Measurements from ENCODE around the gene PFDN2.

The PFDN2 gene

GRCh38 chr1:161091796-161092507 is 25.9 kb downstream of the PFDN2 start:
- no peak overlapping the region for H3K4me3 ChIP-seq (ENCODE audit: low read length in 2 of 2)
- H3K9ac ChIP-seq (ENCODE audit: low read depth in 1 of 2, low read length in 2 of 2), result no peak overlapping the region
- no peaks in the 10 kb centered on the region for H3K9me3 ChIP-seq (ENCODE audit: control insufficient read depth in 2 of 2, low read length in 2 of 2)
- no peaks in the 10 kb centered on the region for H3K27me3 ChIP-seq (ENCODE audit: control insufficient read depth in 2 of 2, insufficient read depth in 2 of 2, low read length in 2 of 2)
- peaks cover under 1 to 19% of the 10 kb centered on the region in 2 donors for H3K4me1 ChIP-seq (ENCODE audit: control insufficient read depth in 2 of 2, insufficient read depth in 2 of 2, low read length in 2 of 2)
- no peaks in the 10 kb centered on the region for H3K36me3 ChIP-seq (ENCODE audit: control insufficient read depth in 2 of 2, insufficient read depth in 2 of 2, low read length in 2 of 2)
- no peak overlapping the region for H3K27ac ChIP-seq (ENCODE audit: low read depth in 2 of 2, low read length in 2 of 2)

DNA sequence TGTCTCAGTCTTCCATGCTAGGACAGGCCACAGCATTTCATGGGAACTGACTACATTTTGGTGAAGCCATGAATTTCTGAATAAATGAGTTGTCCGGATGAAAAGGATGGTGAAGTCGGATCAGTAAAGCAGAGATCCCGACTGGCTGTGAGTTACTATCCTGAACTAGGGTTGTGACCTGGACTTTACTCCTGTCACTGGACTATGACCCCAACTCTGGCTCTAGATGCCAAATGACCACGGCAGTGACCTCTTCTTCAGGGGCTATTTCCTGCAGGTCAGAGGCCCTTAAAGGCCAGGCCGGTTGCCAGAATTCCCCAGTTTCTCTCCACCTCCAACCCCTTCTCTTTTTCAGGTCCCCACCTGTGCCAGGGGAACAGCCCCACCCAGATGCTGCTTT is 26.7 kb downstream of the PFDN2 start:
- H3K27me3 ChIP-seq (ENCODE audit: control insufficient read depth in 2 of 2, insufficient read depth in 2 of 2, low read length in 2 of 2), result no peaks in the 10 kb centered on the region
- H3K9ac ChIP-seq (ENCODE audit: low read depth in 1 of 2, low read length in 2 of 2), result no peak overlapping the region
- no peak overlapping the region for H3K4me3 ChIP-seq (ENCODE audit: low read length in 2 of 2)
- H3K4me1 ChIP-seq (ENCODE audit: control insufficient read depth in 2 of 2, insufficient read depth in 2 of 2, low read length in 2 of 2), result peaks cover 7 to 28% of the 10 kb centered on the region in 2 donors
- no peaks in the 10 kb centered on the region for H3K36me3 ChIP-seq (ENCODE audit: control insufficient read depth in 2 of 2, insufficient read depth in 2 of 2, low read length in 2 of 2)
- no peak overlapping the region for H3K27ac ChIP-seq (ENCODE audit: low read depth in 2 of 2, low read length in 2 of 2)
- no peaks in the 10 kb centered on the region for H3K9me3 ChIP-seq (ENCODE audit: control insufficient read depth in 2 of 2, low read length in 2 of 2)

- Histone ChIP-seq H3K27me3 (ENCODE audit: control insufficient read depth in 2 of 2, insufficient read depth in 2 of 2, low read length in 2 of 2) (no peaks in the 10 kb centered on the region), H3K9ac (ENCODE audit: low read depth in 1 of 2, low read length in 2 of 2) (no peak overlapping the region), H3K36me3 (ENCODE audit: control insufficient read depth in 2 of 2, insufficient read depth in 2 of 2, low read length in 2 of 2) (no peaks in the 10 kb centered on the region), H3K9me3 (ENCODE audit: control insufficient read depth in 2 of 2, low read length in 2 of 2) (no peaks in the 10 kb centered on the region), H3K27ac (ENCODE audit: low read depth in 2 of 2, low read length in 2 of 2) (no peak overlapping the region), H3K4me1 (ENCODE audit: control insufficient read depth in 2 of 2, insufficient read depth in 2 of 2, low read length in 2 of 2) (peaks cover 7 to 32% of the 10 kb centered on the region in 2 donors), H3K4me3 (ENCODE audit: low read length in 2 of 2) (no peak overlapping the region)
Measured at GRCh38 chr1:161090617-161091016, 27.2 kb downstream of the PFDN2 start.

GRCh38 chr1:161089938-161090337 is 27.9 kb downstream of the PFDN2 start:
- Histone ChIP-seq H3K36me3 (ENCODE audit: control insufficient read depth in 2 of 2, insufficient read depth in 2 of 2, low read length in 2 of 2) (no peaks in the 10 kb centered on the region), H3K4me1 (ENCODE audit: control insufficient read depth in 2 of 2, insufficient read depth in 2 of 2, low read length in 2 of 2) (peaks cover 7 to 32% of the 10 kb centered on the region in 2 donors), H3K9me3 (ENCODE audit: control insufficient read depth in 2 of 2, low read length in 2 of 2) (no peaks in the 10 kb centered on the region), H3K9ac (ENCODE audit: low read depth in 1 of 2, low read length in 2 of 2) (peak overlapping the region in 1 of 2 donors; percentile 39), H3K27ac (ENCODE audit: low read depth in 2 of 2, low read length in 2 of 2) (no peak overlapping the region), H3K4me3 (ENCODE audit: low read length in 2 of 2) (no peak overlapping the region), H3K27me3 (ENCODE audit: control insufficient read depth in 2 of 2, insufficient read depth in 2 of 2, low read length in 2 of 2) (no peaks in the 10 kb centered on the region)

DNA sequence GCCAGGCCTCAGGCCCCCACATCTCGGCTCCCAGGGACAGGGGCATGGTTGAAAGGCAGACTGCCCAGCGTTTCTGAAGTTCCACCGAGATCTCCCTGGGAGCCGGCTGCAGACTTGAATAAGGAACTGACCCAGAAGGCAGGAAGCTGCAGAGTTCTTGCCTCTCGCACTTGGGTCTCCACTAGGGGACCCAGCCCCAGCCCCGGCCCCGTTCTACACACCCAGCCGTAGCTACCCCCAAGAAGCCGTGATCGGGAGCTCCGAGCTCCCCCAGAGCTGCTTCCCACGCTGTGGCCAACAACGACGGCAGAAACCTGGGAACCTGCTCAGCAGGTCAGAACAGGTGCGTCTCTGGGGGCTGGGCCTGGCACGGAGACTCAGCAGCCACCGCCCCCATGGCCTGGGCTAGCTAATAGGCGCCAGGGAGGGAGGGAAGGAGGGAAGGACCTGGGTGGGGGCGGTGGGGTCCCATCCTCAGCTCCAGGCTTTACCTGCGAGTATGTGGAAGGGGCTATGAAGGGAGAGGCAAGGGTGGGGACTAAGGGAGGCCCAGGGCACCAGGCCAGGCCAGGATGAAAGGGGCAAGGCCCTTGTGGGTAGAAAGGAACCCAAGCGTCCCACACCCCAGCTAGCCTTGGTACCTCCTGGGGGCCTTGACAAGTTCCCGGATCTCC is 28.4 kb downstream of the PFDN2 start, which contains the start of gene NECTIN4:
TSS of gene NECTIN4 (minus strand) at position 308 of the 674 bp plus-strand sequence. CDS start at position 46, 262 bp downstream.
- H3K27ac ChIP-seq (ENCODE audit: low read depth in 2 of 2, low read length in 2 of 2), result peak within 1 kb of the TSS; percentile 30 to 38
- H3K36me3 ChIP-seq (ENCODE audit: control insufficient read depth in 2 of 2, insufficient read depth in 2 of 2, low read length in 2 of 2), result no peaks in the 10 kb centered on the region
- H3K9ac ChIP-seq (ENCODE audit: low read depth in 1 of 2, low read length in 2 of 2), result peak within 1 kb of the TSS; percentile 61 to 65
- H3K4me1 ChIP-seq (ENCODE audit: control insufficient read depth in 2 of 2, insufficient read depth in 2 of 2, low read length in 2 of 2), result peaks cover 7 to 34% of the 10 kb centered on the region in 2 donors
- peak within 1 kb of the TSS; percentile 54 to 57 for H3K4me3 ChIP-seq (ENCODE audit: low read length in 2 of 2)
- H3K27me3 ChIP-seq (ENCODE audit: control insufficient read depth in 2 of 2, insufficient read depth in 2 of 2, low read length in 2 of 2), result no peaks in the 10 kb centered on the region
- no peaks in the 10 kb centered on the region for H3K9me3 ChIP-seq (ENCODE audit: control insufficient read depth in 2 of 2, low read length in 2 of 2)

- Histone ChIP-seq H3K27me3 (ENCODE audit: control insufficient read depth in 2 of 2, insufficient read depth in 2 of 2, low read length in 2 of 2) (no peaks in the 10 kb centered on the region), H3K36me3 (ENCODE audit: control insufficient read depth in 2 of 2, insufficient read depth in 2 of 2, low read length in 2 of 2) (no peaks in the 10 kb centered on the region), H3K9ac (ENCODE audit: low read depth in 1 of 2, low read length in 2 of 2) (peak overlapping the region; percentile 61 to 65), H3K4me1 (ENCODE audit: control insufficient read depth in 2 of 2, insufficient read depth in 2 of 2, low read length in 2 of 2) (peaks cover 11 to 41% of the 10 kb centered on the region in 2 donors), H3K4me3 (ENCODE audit: low read length in 2 of 2) (peak overlapping the region; percentile 54 to 57), H3K27ac (ENCODE audit: low read depth in 2 of 2, low read length in 2 of 2) (peak overlapping the region in 1 of 2 donors; percentile 38), H3K9me3 (ENCODE audit: control insufficient read depth in 2 of 2, low read length in 2 of 2) (no peaks in the 10 kb centered on the region)
Measured at GRCh38 chr1:161088587-161089110, 29.2 kb downstream of the PFDN2 start.

DNA sequence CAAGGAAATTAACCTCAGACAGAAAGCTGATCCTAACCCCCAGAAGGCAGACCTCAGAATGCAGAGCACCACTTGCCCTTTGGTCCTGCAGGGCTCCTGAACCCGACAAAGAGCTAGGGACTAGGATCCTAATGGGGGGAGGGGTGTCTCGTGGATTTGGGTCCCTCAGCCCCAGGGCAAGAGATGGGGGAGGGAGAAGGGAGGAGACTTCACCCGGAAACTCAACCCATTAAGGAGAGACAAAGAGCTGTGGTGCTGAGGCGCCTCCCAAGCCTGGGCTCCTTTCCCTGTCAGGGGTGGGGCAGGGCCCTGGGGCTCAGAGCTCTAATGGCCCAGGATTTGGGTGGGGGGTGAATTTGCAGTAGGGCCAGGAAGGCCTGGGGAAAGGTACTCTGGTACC is 31.4 kb downstream of the PFDN2 start:
- Histone ChIP-seq H3K4me1 (ENCODE audit: control insufficient read depth in 2 of 2, insufficient read depth in 2 of 2, low read length in 2 of 2) (peaks cover 12 to 53% of the 10 kb centered on the region in 2 donors), H3K4me3 (ENCODE audit: low read length in 2 of 2) (no peak overlapping the region), H3K9ac (ENCODE audit: low read depth in 1 of 2, low read length in 2 of 2) (peak overlapping the region in 1 of 2 donors; percentile 22), H3K27ac (ENCODE audit: low read depth in 2 of 2, low read length in 2 of 2) (peak overlapping the region; percentile 38 to 53), H3K36me3 (ENCODE audit: control insufficient read depth in 2 of 2, insufficient read depth in 2 of 2, low read length in 2 of 2) (no peaks in the 10 kb centered on the region), H3K9me3 (ENCODE audit: control insufficient read depth in 2 of 2, low read length in 2 of 2) (no peaks in the 10 kb centered on the region), H3K27me3 (ENCODE audit: control insufficient read depth in 2 of 2, insufficient read depth in 2 of 2, low read length in 2 of 2) (no peaks in the 10 kb centered on the region)

DNA sequence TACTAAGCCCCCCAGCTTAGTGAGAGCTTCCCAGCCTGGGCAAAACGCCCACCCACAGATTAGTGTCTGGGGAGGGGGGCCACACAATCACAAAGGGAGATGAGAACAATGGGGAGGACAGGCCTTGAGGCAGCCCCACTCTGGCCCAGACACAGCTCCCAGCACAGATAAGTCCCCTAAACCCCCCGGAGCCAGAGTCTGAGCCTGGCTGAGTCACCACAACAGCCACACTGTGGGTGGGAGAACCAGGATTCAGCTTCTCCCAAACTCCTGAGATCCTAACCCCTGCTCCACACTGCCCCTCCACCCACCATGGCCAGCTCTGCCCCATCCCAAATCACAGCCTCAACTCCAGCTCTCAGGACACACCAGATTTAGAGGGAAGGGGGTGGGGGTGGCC is 32.7 kb downstream of the PFDN2 start:
- no peaks in the 10 kb centered on the region for H3K9me3 ChIP-seq (ENCODE audit: control insufficient read depth in 2 of 2, low read length in 2 of 2)
- no peak overlapping the region for H3K9ac ChIP-seq (ENCODE audit: low read depth in 1 of 2, low read length in 2 of 2)
- no peak overlapping the region for H3K4me3 ChIP-seq (ENCODE audit: low read length in 2 of 2)
- H3K4me1 ChIP-seq (ENCODE audit: control insufficient read depth in 2 of 2, insufficient read depth in 2 of 2, low read length in 2 of 2), result peaks cover 12 to 55% of the 10 kb centered on the region in 2 donors
- H3K36me3 ChIP-seq (ENCODE audit: control insufficient read depth in 2 of 2, insufficient read depth in 2 of 2, low read length in 2 of 2), result no peaks in the 10 kb centered on the region
- H3K27ac ChIP-seq (ENCODE audit: low read depth in 2 of 2, low read length in 2 of 2), result no peak overlapping the region
- no peaks in the 10 kb centered on the region for H3K27me3 ChIP-seq (ENCODE audit: control insufficient read depth in 2 of 2, insufficient read depth in 2 of 2, low read length in 2 of 2)

GRCh38 chr1:161084597-161084988 is 33.2 kb downstream of the PFDN2 start:
- Histone ChIP-seq H3K4me3 (ENCODE audit: low read length in 2 of 2) (no peak overlapping the region), H3K4me1 (ENCODE audit: control insufficient read depth in 2 of 2, insufficient read depth in 2 of 2, low read length in 2 of 2) (peaks cover 12 to 54% of the 10 kb centered on the region in 2 donors), H3K27me3 (ENCODE audit: control insufficient read depth in 2 of 2, insufficient read depth in 2 of 2, low read length in 2 of 2) (no peaks in the 10 kb centered on the region), H3K9ac (ENCODE audit: low read depth in 1 of 2, low read length in 2 of 2) (peak overlapping the region in 1 of 2 donors; percentile 38), H3K9me3 (ENCODE audit: control insufficient read depth in 2 of 2, low read length in 2 of 2) (no peaks in the 10 kb centered on the region), H3K27ac (ENCODE audit: low read depth in 2 of 2, low read length in 2 of 2) (peak overlapping the region; percentile 11 to 18), H3K36me3 (ENCODE audit: control insufficient read depth in 2 of 2, insufficient read depth in 2 of 2, low read length in 2 of 2) (no peaks in the 10 kb centered on the region)

All from mucosa of rectum (tissue), 2 donors.